ENCODE measurements around the gene FA2H. TPM values are rescaled to one million over a fixed set of nuclear protein-coding genes. Genes with fewer than 3 reads are reported as not detected.
"Not testable (repeated sequence)": the region's sequence is repeated elsewhere in the genome, so short reads cannot be mapped to it uniquely, and the experiment has no call there.

The FA2H gene
- total RNA-seq, 2 donors from 2014 or later = 0.49 TPM; not detected in 1

GRCh38 chr16:74769586-74770190 is 4.9 kb downstream of the FA2H start:
- no peak for TF ChIP-seq CTCF (IDR thresholded peaks at IDR 0.05)
- Histone ChIP-seq H3K27me3 (replicated peaks; ENCODE audit: insufficient read depth) (no peaks in the 10 kb centered on the region), H3K9me3 (no peaks in the 10 kb centered on the region), H3K36me3 (no peaks in the 10 kb centered on the region), H3K27ac (no peak overlapping the region), H3K4me1 (ENCODE audit: control insufficient read depth in 1 of 2, low read depth in 2 of 2) (peaks cover 8% of the 10 kb centered on the region in 2 donors), H3K4me3 (no peak overlapping the region)
- no peak for DNase-seq (ENCODE audit: low spot score)
- ATAC-seq (ENCODE audit: insufficient number of reproducible peaks, low FRiP score, low read depth) = no peak

- DNase-seq (ENCODE audit: low spot score) (no peak), ATAC-seq (ENCODE audit: insufficient number of reproducible peaks, low FRiP score, low read depth) (no peak)
- Histone ChIP-seq H3K4me3 (no peak overlapping the region), H3K4me1 (ENCODE audit: control insufficient read depth in 1 of 2, low read depth in 2 of 2) (no peaks in the 10 kb centered on the region), H3K9me3 (no peaks in the 10 kb centered on the region), H3K36me3 (no peaks in the 10 kb centered on the region), H3K27me3 (replicated peaks; ENCODE audit: insufficient read depth) (no peaks in the 10 kb centered on the region), H3K27ac (no peak overlapping the region)
- TF ChIP-seq CTCF (IDR thresholded peaks at IDR 0.05) = no peak
Measured at GRCh38 chr16:74768239-74768638, 6.4 kb downstream of the FA2H start.

- no peak for TF ChIP-seq CTCF (IDR thresholded peaks at IDR 0.05)
- no peak for DNase-seq (ENCODE audit: low spot score)
- Histone ChIP-seq H3K4me3 (no peak overlapping the region), H3K4me1 (ENCODE audit: control insufficient read depth in 1 of 2, low read depth in 2 of 2) (no peaks in the 10 kb centered on the region), H3K27me3 (replicated peaks; ENCODE audit: insufficient read depth) (no peaks in the 10 kb centered on the region), H3K36me3 (no peaks in the 10 kb centered on the region), H3K9me3 (no peaks in the 10 kb centered on the region), H3K27ac (no peak overlapping the region)
- no peak for ATAC-seq (ENCODE audit: insufficient number of reproducible peaks, low FRiP score, low read depth)
Measured at GRCh38 chr16:74767749-74768148, 6.9 kb downstream of the FA2H start.

GRCh38 chr16:74766729-74767128 is 7.9 kb downstream of the FA2H start:
- Histone ChIP-seq H3K9me3 (no peaks in the 10 kb centered on the region), H3K27ac (no peak overlapping the region), H3K36me3 (no peaks in the 10 kb centered on the region), H3K27me3 (replicated peaks; ENCODE audit: insufficient read depth) (no peaks in the 10 kb centered on the region), H3K4me1 (ENCODE audit: control insufficient read depth in 1 of 2, low read depth in 2 of 2) (no peaks in the 10 kb centered on the region), H3K4me3 (no peak overlapping the region)
- DNase-seq (ENCODE audit: low spot score) (no peak), ATAC-seq (ENCODE audit: insufficient number of reproducible peaks, low FRiP score, low read depth) (no peak)
- no peak for TF ChIP-seq CTCF (IDR thresholded peaks at IDR 0.05)

- DNase-seq (ENCODE audit: low spot score); ATAC-seq (ENCODE audit: insufficient number of reproducible peaks, low FRiP score, low read depth); H3K4me1 ChIP-seq (ENCODE audit: control insufficient read depth in 1 of 2, low read depth in 2 of 2): not testable (repeated sequence)
Measured at GRCh38 chr16:74764184-74764583, 10.4 kb downstream of the FA2H start.

GRCh38 chr16:74761665-74762064 is 13.0 kb downstream of the FA2H start:
- Histone ChIP-seq H3K9me3 (no peaks in the 10 kb centered on the region), H3K27ac (no peak overlapping the region), H3K4me1 (ENCODE audit: control insufficient read depth in 1 of 2, low read depth in 2 of 2) (no peaks in the 10 kb centered on the region), H3K27me3 (replicated peaks; ENCODE audit: insufficient read depth) (no peaks in the 10 kb centered on the region), H3K36me3 (no peaks in the 10 kb centered on the region), H3K4me3 (no peak overlapping the region)
- no peak for TF ChIP-seq CTCF (IDR thresholded peaks at IDR 0.05)
- ATAC-seq (ENCODE audit: insufficient number of reproducible peaks, low FRiP score, low read depth) = no peak
- DNase-seq (ENCODE audit: low spot score) = no peak

More at GRCh38 chr16:74764184-74764583, 10.4 kb downstream of the FA2H start:
- H3K9me3 ChIP-seq; H3K27me3 ChIP-seq (replicated peaks; ENCODE audit: insufficient read depth); H3K4me3 ChIP-seq; H3K27ac ChIP-seq; H3K36me3 ChIP-seq: not testable (repeated sequence)
